Activated CD4-positive, CD25-positive, alpha-beta regulatory T cell treated with anti-CD3 and anti-CD28 coated beads, Interleukin-2, amount 50 U/mL, for 72 hours (primary cell): ENCODE measurements around the gene GPC6.

Experiments
- DNase-seq: peaks from one replicate; pipeline ENCODE4 v3.0.0; 2021

Gene GPC6

DNA sequence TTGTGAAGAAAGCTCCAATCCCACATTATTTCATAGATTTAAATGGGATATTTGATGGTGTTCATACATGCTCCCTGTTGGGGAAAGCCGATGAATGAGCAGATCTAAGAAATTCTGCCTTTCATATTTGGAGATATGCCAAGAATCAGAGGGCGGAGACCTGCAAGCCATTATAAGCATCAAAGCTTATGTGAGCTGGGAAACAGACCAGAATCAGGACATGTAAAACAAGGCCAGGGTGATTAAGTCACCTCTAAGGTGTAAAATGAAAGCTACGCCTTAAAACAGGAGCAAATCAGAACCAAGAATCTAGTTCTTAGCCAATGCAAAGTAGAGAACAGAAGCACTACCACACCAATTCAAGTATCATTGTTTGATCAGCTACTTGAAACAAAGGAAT is 860.5 kb downstream of the GPC6 start:
- DNase-seq = no peak

GRCh38 chr13:94088742-94089141 is 862.1 kb downstream of the GPC6 start:
- DNase-seq = no peak

DNA sequence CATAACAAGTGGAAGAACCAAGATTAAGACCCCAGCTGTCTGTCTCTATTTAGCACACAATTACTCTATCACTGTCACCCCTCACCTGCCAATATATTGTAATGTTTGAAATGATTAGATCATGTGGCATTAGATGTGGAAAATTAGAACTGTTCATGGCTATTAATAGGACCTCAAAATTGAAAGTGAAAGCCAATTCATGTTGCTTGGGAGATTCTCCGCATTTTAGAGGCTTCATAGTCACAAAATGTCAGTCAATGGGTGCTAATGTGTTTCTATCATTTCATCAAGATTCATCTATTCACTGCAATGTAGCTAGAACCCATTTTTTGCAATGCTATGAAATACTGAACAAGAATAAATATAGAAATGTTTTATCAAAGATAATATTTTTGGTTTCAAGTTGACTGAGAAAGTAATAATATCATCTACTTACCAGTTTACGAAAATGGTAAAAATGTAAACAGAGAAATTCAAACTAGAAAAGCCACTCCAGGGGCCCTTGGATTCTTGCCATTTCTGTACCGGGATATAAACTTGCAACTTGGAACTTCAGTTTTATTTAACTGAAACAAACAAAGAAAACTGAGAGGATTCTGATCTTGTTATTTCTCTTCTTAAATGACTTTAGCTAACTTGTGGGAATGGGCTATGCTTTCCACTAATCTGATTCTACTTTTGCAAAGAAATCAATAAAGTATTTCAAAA is 864.3 kb downstream of the GPC6 start:
- no peak for DNase-seq

- no peak for DNase-seq
These were observed 867.2 kb downstream of the GPC6 start for GRCh38 chr13:94093652-94094315.

- no peak for DNase-seq
These were observed 883.2 kb downstream of the GPC6 start for GRCh38 chr13:94109715-94110374.

DNA sequence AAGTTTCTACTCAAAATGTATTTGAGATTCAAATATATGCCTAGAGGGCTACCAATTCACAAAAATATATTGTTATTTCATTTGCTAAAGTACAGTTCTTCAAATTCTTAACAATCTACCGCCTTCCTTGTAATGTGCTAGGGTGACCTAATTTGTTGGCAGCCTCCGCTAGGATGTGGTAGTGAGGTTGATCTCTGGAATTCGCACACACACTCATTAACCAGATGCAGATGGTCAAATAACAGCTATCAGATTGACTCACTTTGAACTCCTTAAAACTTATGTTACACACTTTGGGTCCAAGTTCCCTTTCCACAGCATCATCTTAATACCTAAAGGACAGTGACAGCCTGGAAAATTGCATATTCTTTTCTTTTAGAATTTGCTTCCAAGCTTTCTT is 885.6 kb downstream of the GPC6 start:
- no peak for DNase-seq

- no peak for DNase-seq
These were observed 886.1 kb downstream of the GPC6 start for GRCh38 chr13:94112731-94113130.

DNA sequence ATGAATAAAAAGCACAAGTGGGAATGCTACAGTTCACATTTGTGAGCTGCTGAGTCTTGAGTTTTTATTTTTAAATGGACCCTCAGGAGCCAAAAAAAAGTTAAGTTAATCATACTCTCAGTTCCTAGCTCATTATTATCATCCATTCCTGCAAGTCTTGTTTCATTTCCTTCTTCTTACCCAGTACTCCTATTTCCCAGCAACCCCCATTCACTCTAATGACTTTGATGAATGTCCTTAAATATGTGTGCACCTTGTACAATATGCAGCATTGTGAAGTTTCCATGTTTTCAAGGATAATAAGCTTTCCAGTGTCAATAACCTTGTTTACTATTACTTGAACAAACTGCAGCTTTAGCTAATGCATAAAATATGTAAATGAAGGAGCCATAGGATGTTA is 886.6 kb downstream of the GPC6 start:
- DNase-seq = no peak

DNA sequence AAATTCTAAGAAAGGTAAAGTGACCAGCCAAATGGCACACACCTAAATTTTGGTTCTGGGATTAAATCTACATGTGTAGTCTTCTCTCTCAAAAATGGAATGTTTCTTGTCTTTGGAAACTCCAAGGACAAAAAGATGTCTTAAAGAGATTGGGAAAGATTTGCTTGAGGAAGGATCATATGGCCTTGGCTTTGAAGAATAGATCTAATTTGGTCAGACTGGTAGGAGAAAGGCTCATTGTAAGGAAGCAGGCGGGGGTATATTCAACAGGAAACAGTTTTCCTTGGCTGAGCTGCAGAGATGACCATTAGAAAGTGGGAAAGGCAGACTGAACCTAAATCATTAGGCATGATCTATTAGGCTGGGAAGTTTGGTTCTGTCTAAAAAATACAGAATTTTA is 887.6 kb downstream of the GPC6 start:
- no peak for DNase-seq

DNA sequence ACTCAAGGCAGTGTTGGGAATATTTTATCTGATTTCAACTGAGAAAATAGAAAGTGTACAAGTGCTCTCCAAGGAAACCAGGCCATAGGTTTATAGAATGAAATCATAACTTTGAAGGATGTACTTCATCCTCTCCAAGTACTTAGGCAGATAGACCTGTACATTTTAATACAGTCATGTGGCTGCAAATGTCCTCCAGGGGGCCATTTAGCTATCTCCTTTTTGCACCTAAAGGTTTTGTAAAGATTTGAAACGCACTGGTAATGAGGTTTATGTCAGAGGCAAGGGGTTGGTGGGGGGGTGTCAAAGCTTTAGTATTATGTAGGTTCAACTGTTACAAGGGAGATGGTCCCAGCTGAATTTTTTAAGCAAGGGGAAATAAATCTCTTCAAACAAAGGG is 888.4 kb downstream of the GPC6 start:
- no peak for DNase-seq

DNA sequence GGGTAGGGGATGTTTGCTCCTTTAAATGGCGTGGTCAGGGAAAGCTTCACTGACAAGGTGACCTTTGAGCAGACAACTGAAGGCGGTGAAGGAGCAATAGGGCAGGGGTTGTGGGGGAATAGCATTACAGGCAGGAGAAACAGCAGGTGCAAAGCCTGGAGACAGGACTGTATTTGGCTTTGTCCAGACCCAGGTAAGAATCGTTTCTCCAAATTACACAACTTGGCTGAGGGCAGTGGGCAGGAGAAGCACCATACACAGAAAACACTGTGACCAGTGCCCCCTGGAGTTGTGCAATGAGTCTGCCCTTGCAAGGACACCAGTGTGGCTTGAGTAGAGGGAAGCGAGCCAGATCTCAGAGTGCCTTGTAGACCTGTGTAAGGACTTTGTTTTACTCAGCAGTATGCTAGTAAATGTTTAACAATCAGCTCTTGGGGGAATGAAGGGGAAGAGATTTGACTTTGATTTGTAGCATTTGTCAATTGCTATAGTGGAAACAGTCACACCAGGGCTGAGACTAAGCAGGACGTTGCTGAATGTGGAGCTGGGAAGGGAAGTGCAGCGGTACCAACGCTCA is 892.8 kb downstream of the GPC6 start:
- DNase-seq = no peak

- no peak for DNase-seq
These were observed 894.3 kb downstream of the GPC6 start for GRCh38 chr13:94120878-94121277.

DNA sequence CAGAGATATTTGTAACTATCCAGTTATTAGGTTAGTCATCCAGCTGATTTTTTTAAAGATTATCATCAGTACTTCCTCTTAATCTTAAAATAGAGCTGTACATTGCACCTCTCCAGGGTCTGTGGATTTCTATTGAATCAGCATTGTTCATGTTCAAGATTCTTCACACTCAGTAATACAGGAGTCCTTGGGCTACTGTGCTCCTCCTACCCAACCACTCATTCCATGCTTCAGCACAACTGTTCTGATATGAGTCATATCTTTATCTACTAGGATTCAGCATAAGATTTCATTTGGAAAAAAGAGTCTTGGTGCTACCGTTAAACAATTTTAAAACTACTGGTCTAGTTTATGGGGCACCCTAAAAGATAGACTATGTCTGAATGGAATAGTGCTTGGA is 895.1 kb downstream of the GPC6 start:
- DNase-seq = no peak

DNA sequence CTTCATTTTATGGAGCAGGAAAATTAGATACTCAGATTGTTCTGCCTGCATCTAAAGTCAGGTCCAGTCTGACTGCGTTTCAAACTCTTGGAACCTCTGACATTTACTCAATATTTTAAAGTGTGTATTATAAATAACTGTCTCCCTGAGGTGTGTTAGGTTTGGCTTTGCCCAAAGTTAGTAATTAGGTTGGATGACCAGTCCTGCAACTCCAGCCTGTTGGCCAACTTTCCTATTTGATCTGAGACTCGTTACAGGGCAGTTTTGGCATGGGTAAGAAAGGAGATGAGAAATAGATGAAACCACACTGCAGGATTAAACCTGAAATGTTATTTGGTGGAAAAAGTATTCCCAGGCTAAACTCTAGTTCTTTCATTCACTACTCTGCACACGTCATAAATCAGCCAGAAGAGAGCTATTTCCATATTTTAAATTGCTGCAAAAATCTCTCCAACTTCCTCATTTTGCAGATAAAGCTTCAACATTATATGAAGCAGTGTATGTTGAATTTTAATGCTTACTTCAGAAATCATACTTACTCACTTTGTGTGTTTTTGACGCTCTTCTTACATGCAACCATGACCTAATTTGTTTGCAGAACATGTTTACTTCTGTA is 895.8 kb downstream of the GPC6 start:
- DNase-seq = no peak

GRCh38 chr13:94123557-94123956 is 897.0 kb downstream of the GPC6 start:
- no peak for DNase-seq

DNA sequence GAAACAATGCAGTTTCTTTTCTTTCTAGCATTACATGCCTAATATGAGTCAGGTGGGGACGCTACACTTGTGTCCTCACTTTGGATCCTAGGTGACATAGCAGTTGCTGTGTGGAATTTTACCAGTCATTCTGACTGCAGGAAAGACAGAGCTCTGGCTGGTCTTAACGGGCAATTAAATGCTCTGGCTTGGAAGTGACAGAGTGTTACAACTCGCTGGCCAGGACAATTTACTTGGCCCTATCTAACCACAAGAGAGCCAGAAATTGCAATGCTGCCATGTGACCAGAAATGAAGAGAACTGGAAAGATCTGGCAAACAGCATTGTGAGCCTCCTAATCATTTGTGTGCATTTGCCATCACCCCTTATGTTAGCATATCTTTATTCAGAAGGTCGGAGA is 901.8 kb downstream of the GPC6 start:
- DNase-seq = no peak

DNA sequence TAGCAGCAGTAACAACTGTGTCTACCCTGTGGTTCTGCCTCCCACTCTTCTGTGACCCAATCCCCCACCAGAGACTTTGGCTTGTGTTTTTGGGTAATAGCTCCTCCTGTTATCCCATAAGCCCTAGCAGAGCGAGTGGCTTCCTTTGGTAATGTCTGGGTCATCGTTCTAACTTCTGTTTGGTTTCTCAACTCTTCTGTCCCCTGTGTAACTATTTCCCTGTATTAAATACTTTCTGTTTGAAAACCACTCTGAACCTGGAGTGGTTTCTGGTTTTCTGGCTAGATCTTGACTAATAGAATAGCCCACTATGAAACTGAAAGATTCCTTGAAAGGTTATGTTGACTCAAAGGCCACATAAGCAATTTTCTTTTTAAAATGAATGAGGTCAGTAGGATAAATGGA is 902.9 kb downstream of the GPC6 start:
- no peak for DNase-seq

DNA sequence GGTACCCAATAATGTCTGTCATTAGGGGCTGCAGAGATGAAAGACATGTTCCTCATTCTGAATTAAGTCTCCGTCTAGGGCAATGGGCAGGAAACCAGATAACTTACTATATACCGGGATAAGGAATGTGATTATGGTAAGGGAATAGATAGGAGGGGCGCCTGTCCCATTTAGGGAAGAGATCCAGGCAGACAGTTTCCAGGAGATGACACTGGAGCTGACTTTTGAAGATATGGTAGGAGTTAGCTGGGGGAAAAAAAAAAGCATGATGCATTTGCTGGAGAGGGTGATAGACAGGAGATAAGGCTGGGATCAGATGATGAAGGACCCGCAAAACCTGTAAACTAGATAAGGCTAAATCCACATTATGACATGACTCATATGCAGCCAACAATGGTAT is 912.2 kb downstream of the GPC6 start:
- DNase-seq = no peak

GRCh38 chr13:94139393-94139995 is 912.9 kb downstream of the GPC6 start:
- no peak for DNase-seq

GRCh38 chr13:94140027-94140426 is 913.4 kb downstream of the GPC6 start:
- no peak for DNase-seq

- DNase-seq = no peak
These were observed 913.9 kb downstream of the GPC6 start for GRCh38 chr13:94140511-94140910.

GRCh38 chr13:94143624-94144350 is 917.2 kb downstream of the GPC6 start:
- no peak for DNase-seq
